Choroid plexus epithelial cell (primary cell): Measurements from ENCODE around the gene PDZD8.

Experiments used
- DNase-seq: peaks from one replicate; pipeline ENCODE4 v3.0.0-alpha.2; 2010; ENCODE audit warnings: low read depth
- H3K4me3 ChIP-seq: 2 replicates; pipeline ENCODE4 v1.5.1; 2011; ENCODE audit warnings: low read depth, mild to moderate bottlenecking, control low read depth, low read length, moderate library complexity
- CTCF ChIP-seq: conservative IDR thresholded peaks from 2 replicates; pipeline ENCODE4 v1.5.1; 2011; ENCODE audit warnings: low read depth, mild to moderate bottlenecking, control low read depth, inconsistent platforms, low read length, moderate library complexity

The PDZD8 gene

GRCh38 chr10:117228210-117228609 is 147.0 kb downstream of the PDZD8 start:
- DNase-seq: no peak
- TF ChIP-seq CTCF: no peak
- no peak overlapping the region for H3K4me3 ChIP-seq
